ENCODE results near the gene WNT9A.

WNT9A gene

GRCh38 chr1:227896710-227897655 is 50.7 kb downstream of the WNT9A start:
- no peak for DNase-seq

GRCh38 chr1:227895828-227896685 is 51.7 kb downstream of the WNT9A start:
- no peak for DNase-seq

- no peak for DNase-seq
Measured at GRCh38 chr1:227894831-227895451, 52.8 kb downstream of the WNT9A start.

GRCh38 chr1:227893949-227894721 is 53.6 kb downstream of the WNT9A start:
- DNase-seq = no peak

GRCh38 chr1:227893300-227893948 is 54.3 kb downstream of the WNT9A start:
- DNase-seq = no peak

- no peak for DNase-seq
Measured at GRCh38 chr1:227892489-227893299, 55.0 kb downstream of the WNT9A start.

GRCh38 chr1:227891955-227892488 is 55.7 kb downstream of the WNT9A start:
- no peak for DNase-seq

GRCh38 chr1:227891223-227891954 is 56.3 kb downstream of the WNT9A start:
- DNase-seq = no peak

- no peak for DNase-seq
Measured at GRCh38 chr1:227890451-227891222, 57.1 kb downstream of the WNT9A start.

- no peak for DNase-seq
Measured at GRCh38 chr1:227889863-227890405, 57.8 kb downstream of the WNT9A start.

GRCh38 chr1:227889047-227889862 is 58.5 kb downstream of the WNT9A start:
- DNase-seq = no peak

- DNase-seq = no peak
Measured at GRCh38 chr1:227888404-227889046, 59.2 kb downstream of the WNT9A start.

GRCh38 chr1:227887697-227888403 is 59.9 kb downstream of the WNT9A start:
- no peak for DNase-seq

- no peak for DNase-seq
Measured at GRCh38 chr1:227886993-227887696, 60.6 kb downstream of the WNT9A start.

- DNase-seq = no peak
Measured at GRCh38 chr1:227886503-227886961, 61.2 kb downstream of the WNT9A start.

All from NCI-H1417 treated with DMSO at 0.1 percent for 48 hours (cell line).